Osteoblast (primary cell): Measurements from ENCODE around the gene DHX36. TPM values are rescaled to one million over a fixed set of nuclear protein-coding genes. Genes with fewer than 3 reads are reported as not detected.

Experiments
- DNase-seq: peaks from one replicate; pipeline ENCODE4 v3.0.0; 2011; ENCODE audit warnings: low spot score, mixed read lengths; ENCODE audit not compliant: insufficient read length; ENCODE audit errors: missing footprints
- H2AFZ ChIP-seq: 2 replicates; pipeline ENCODE4 v1.6.0; 2011; ENCODE audit warnings: mild to moderate bottlenecking, low read length
- H3K27ac ChIP-seq: 2 replicates; pipeline ENCODE4 v1.5.1; 2011; ENCODE audit warnings: mild to moderate bottlenecking, low read depth, low read length, moderate library complexity
- H3K27me3 ChIP-seq: 2 replicates; pipeline ENCODE4 v1.6.0; 2012; ENCODE audit warnings: mild to moderate bottlenecking, control low read depth, inconsistent platforms, low read length, moderate library complexity; ENCODE audit not compliant: insufficient read depth
- H3K36me3 ChIP-seq: 2 replicates; pipeline ENCODE4 v1.5.1; 2011; ENCODE audit warnings: mild to moderate bottlenecking, low read length, control low read depth, moderate library complexity; ENCODE audit not compliant: insufficient read depth
- H3K4me1 ChIP-seq: 2 replicates; pipeline ENCODE4 v1.5.1; 2011; ENCODE audit warnings: mild to moderate bottlenecking, low read length, control low read depth, moderate library complexity; ENCODE audit not compliant: insufficient read depth
- H3K4me2 ChIP-seq: 2 replicates; pipeline ENCODE4 v1.6.0; 2011; ENCODE audit warnings: mild to moderate bottlenecking, low read length; ENCODE audit not compliant: insufficient read depth
- H3K4me3 ChIP-seq: fragments of 200-600 bp; sonication (generic); 3 replicates; pipeline ENCODE4 v1.5.1; 2012; ENCODE audit warnings: mild to moderate bottlenecking, low read length, inconsistent platforms; ENCODE audit not compliant: insufficient read depth
- H3K79me2 ChIP-seq: 2 replicates; pipeline ENCODE4 v1.6.0; 2012; ENCODE audit warnings: mild to moderate bottlenecking, low read length, control low read depth, inconsistent platforms; ENCODE audit not compliant: insufficient read depth
- H3K9me3 ChIP-seq: 2 replicates; pipeline ENCODE4 v1.5.1; 2011; ENCODE audit warnings: low read depth, low read length, control low read depth
- H4K20me1 ChIP-seq: 2 replicates; pipeline ENCODE4 v1.6.0; 2012; ENCODE audit warnings: mild to moderate bottlenecking, low read length, control low read depth; ENCODE audit not compliant: insufficient read depth
- total RNA-seq: library from RNA; depleted of rRNA; stranded (reverse); fragments of >200 nt; gene quantifications from 2 replicates; pipeline ENCODE4 v1.2.3, GENCODE V29; 2012
- TF ChIP-seq, protein P1 (sequence below): IDR thresholded peaks from 2 replicates; pipeline ENCODE4 v1.5.1; 2011; ENCODE audit warnings: mild to moderate bottlenecking, low read depth, low read length, moderate library complexity; ENCODE audit errors: extremely low read depth

Gene DHX36
- total RNA-seq, 1 donor: 40.2 TPM

DNA sequence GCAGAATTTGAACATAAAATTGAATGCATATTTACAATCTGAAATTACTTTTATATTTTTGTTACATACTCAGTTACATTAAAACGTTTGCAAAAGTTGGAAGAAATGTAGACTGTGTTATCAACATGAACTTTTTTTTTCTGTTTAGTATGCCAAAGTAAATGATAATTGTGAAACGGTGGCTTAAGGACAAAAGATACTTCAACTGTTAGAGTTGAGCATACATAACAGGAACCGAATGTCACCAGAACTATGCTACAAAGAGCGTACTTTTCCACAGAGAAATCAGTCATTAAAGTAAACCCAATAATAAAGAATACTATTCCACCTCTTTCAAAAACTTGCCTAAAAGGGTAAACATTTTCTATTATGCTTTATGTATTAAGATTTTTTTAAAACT is 14.3 kb upstream of the DHX36 start:
- no peak overlapping the region for H3K4me3 ChIP-seq
- H3K27me3 ChIP-seq: no peaks in the 10 kb centered on the region
- H2AFZ ChIP-seq: no peak overlapping the region
- no peak overlapping the region for H3K27ac ChIP-seq
- no peaks in the 10 kb centered on the region for H3K9me3 ChIP-seq
- no peak for DNase-seq
- no peaks in the 10 kb centered on the region for H3K79me2 ChIP-seq
- no peaks in the 10 kb centered on the region for H4K20me1 ChIP-seq
- H3K4me2 ChIP-seq: no peak overlapping the region
- H3K36me3 ChIP-seq: no peaks in the 10 kb centered on the region
- no peaks in the 10 kb centered on the region for H3K4me1 ChIP-seq
- TF ChIP-seq, protein P1, sequence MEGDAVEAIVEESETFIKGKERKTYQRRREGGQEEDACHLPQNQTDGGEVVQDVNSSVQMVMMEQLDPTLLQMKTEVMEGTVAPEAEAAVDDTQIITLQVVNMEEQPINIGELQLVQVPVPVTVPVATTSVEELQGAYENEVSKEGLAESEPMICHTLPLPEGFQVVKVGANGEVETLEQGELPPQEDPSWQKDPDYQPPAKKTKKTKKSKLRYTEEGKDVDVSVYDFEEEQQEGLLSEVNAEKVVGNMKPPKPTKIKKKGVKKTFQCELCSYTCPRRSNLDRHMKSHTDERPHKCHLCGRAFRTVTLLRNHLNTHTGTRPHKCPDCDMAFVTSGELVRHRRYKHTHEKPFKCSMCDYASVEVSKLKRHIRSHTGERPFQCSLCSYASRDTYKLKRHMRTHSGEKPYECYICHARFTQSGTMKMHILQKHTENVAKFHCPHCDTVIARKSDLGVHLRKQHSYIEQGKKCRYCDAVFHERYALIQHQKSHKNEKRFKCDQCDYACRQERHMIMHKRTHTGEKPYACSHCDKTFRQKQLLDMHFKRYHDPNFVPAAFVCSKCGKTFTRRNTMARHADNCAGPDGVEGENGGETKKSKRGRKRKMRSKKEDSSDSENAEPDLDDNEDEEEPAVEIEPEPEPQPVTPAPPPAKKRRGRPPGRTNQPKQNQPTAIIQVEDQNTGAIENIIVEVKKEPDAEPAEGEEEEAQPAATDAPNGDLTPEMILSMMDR: no peak

DNA sequence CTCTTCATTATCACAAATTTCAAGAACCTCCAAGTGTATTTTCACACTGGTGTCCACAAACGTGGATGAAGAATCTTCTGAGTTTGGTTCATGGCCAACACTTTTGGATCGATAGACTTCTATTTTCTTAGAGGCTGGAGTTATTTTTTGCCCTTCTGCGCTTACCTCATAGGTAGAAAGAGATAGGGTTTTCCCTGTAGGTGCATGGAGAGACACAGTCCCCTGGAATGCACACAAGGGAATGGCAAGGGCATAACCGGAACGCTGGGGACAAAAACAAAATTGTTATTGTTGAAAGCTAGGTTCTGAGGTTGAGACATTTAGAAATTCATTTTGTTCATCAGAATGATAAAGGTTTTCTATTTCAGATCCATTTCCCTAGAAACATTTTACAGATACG is 13.7 kb upstream of the DHX36 start:
- Histone ChIP-seq H3K27ac (no peak overlapping the region), H3K4me1 (no peaks in the 10 kb centered on the region), H3K4me2 (no peak overlapping the region), H2AFZ (no peak overlapping the region), H3K27me3 (no peaks in the 10 kb centered on the region), H3K79me2 (no peaks in the 10 kb centered on the region), H3K4me3 (no peak overlapping the region), H3K36me3 (no peaks in the 10 kb centered on the region), H4K20me1 (no peaks in the 10 kb centered on the region), H3K9me3 (no peaks in the 10 kb centered on the region)
- TF ChIP-seq, protein P1: no peak
- DNase-seq: no peak

DNA sequence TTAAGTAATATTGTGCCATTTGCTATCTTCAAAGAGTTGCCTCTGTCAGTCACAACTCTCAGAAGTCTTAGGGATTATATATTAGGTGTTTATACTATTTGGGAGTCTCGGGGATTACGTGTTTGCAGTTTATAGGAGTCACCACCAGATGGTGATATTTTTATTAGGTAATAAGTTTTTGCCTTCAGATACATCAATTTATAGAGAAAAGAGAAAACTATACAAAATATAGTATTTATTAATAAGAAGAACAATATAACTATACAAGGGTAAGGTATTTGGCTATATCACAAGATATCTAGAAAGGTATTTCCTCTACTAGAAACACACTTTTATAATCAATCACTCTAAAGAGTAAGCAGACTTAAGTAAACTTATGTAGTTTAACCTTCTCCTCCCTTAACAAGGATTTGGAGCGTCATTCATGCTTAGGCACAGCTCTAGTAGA is 10.7 kb upstream of the DHX36 start:
- Histone ChIP-seq H3K79me2 (no peaks in the 10 kb centered on the region), H3K4me3 (no peak overlapping the region), H3K36me3 (no peaks in the 10 kb centered on the region), H2AFZ (no peak overlapping the region), H3K9me3 (no peaks in the 10 kb centered on the region), H3K4me1 (no peaks in the 10 kb centered on the region), H4K20me1 (no peaks in the 10 kb centered on the region), H3K27me3 (no peaks in the 10 kb centered on the region), H3K4me2 (no peak overlapping the region), H3K27ac (no peak overlapping the region)
- TF ChIP-seq, protein P1: peak; percentile 68
- DNase-seq: no peak

DNA sequence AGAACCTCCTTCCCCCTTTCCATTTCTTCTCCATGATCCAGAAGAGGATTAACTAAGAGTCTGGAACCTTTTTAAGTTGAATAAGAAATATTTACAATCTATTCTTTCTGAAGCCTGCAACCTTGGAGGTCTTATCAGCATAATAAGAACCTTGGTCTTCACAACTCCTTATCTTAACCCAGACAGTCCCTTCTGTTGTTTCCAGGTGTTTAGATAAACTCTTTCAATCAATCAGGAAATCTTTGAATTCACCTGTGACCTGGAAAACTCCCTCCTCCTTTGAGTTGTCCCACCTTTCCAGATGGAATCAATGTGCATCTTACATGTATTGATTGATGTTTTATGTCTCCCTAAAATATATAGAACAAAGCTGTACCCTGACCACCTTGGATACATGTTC is 3.6 kb upstream of the DHX36 start:
- H3K27ac ChIP-seq: no peak overlapping the region
- H3K79me2 ChIP-seq: peaks cover 15% of the 10 kb centered on the region
- no peaks in the 10 kb centered on the region for H3K36me3 ChIP-seq

More for the DNA sequence above, 3.6 kb upstream of the DHX36 start:
- Histone ChIP-seq H3K4me3 (no peak overlapping the region), H3K4me1 (no peaks in the 10 kb centered on the region), H3K4me2 (no peak overlapping the region), H2AFZ (no peak overlapping the region), H3K27me3 (no peaks in the 10 kb centered on the region), H3K9me3 (no peaks in the 10 kb centered on the region), H4K20me1 (no peaks in the 10 kb centered on the region)
- TF ChIP-seq, protein P1: no peak
- DNase-seq: no peak
